ENCODE data around the gene AR.

DNA sequence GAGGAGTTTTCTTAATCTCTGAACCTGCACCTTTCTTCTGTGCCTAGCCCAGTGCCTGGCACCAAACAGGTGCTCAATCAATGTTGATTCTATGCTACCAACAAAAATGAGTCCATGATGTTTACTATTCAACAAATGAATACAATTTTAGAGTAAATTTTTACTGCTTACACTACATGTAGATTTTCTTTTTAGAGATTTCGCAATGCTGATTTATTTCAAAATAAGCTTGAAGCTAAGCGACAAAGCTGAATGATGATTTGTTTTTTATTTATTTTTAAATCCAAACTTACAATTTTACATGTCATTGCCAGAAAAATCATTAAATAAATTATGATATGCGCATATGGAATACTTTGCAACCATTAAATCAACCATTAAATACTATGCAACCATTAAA lies 55.7 kb downstream of the AR start:
- TF ChIP-seq POLR2A (IDR thresholded peaks at IDR 0.05): no peak
- TF ChIP-seq CTCF (IDR thresholded peaks at IDR 0.05): no peak
